Progenitor cell of endocrine pancreas (in vitro differentiated cells): ENCODE data around the gene OR8J3. TPM values are rescaled to one million over a fixed set of nuclear protein-coding genes. Genes with fewer than 3 reads are reported as not detected.

Experiments
- DNase-seq: peaks from one replicate; pipeline ENCODE4 v3.0.0; 2021; ENCODE audit warnings: low spot score; ENCODE audit not compliant: unreplicated experiment
- H3K27ac Mint-ChIP-seq: 2 replicates; pipeline ENCODE4 v1.8.0; 2021; ENCODE audit warnings: mild to moderate bottlenecking, moderate library complexity, mixed read lengths
- H3K27me3 Mint-ChIP-seq: 2 replicates; pipeline ENCODE4 v1.8.0; 2021; ENCODE audit warnings: mixed read lengths
- H3K36me3 Mint-ChIP-seq: 2 replicates; pipeline ENCODE4 v1.8.0; 2022; ENCODE audit warnings: mixed read lengths; ENCODE audit not compliant: insufficient read depth
- H3K4me1 Mint-ChIP-seq: 2 replicates; pipeline ENCODE4 v1.8.0; 2021; ENCODE audit warnings: low read depth, mixed read lengths
- H3K4me3 Mint-ChIP-seq: 2 replicates; pipeline ENCODE4 v1.8.0; 2021; ENCODE audit warnings: low read depth, mild to moderate bottlenecking, moderate library complexity, mixed read lengths
- H3K9me3 Mint-ChIP-seq: 2 replicates; pipeline ENCODE4 v1.8.0; 2021; ENCODE audit warnings: low read depth, mixed read lengths
- total RNA-seq: library from RNA; stranded (reverse); gene quantifications from 2 replicates; pipeline ENCODE4 v1.2.1, GENCODE V29; 2021
- TF ChIP-seq, protein P1 (sequence below): fragments of 200-600 bp; sonication (generic); IDR thresholded peaks from one replicate; pipeline ENCODE4 v1.5.0; 2021; ENCODE audit warnings: antibody characterized with exemption, mild to moderate bottlenecking; ENCODE audit not compliant: unreplicated experiment

OR8J3 gene
- total RNA-seq, 1 donor from 2014 or later = not detected

DNA sequence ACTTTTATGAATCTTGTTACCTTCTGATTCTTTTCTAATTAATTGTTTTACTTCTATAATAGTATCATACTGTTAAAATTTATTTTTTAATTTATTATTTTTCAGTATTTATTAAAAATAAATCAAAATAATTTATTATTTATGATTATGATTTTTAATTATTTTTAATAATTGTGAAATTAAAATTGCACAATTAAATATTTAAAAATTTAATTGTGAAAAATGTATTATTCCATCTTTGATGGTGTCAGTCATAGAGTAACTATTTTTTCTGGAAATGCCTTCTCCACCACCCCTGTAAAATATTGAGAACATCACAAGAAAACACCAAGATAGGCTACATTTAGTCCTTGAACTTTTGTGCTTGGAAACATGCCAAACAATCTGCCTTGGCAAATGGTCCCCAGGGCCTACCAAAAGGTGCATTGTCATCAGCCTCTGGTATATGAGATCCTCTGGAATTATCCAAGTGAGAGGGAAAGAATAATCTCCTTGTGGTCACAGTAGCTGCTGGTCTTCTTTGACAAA lies 36.7 kb downstream of the OR8J3 start, which contains the start of gene OR8H2:
TSS of gene OR8H2 (plus strand) at position 478 of the 528 bp plus-strand sequence. CDS start 1,356 bp downstream, outside the sequence.
- no peak within 1 kb of the TSS for H3K27ac Mint-ChIP-seq
- peaks cover 4% of the 10 kb centered on the region for H3K9me3 Mint-ChIP-seq
- no peak within 1 kb of the TSS for H3K4me3 Mint-ChIP-seq
- H3K4me1 Mint-ChIP-seq = no peaks in the 10 kb centered on the region
- TF ChIP-seq, protein P1, sequence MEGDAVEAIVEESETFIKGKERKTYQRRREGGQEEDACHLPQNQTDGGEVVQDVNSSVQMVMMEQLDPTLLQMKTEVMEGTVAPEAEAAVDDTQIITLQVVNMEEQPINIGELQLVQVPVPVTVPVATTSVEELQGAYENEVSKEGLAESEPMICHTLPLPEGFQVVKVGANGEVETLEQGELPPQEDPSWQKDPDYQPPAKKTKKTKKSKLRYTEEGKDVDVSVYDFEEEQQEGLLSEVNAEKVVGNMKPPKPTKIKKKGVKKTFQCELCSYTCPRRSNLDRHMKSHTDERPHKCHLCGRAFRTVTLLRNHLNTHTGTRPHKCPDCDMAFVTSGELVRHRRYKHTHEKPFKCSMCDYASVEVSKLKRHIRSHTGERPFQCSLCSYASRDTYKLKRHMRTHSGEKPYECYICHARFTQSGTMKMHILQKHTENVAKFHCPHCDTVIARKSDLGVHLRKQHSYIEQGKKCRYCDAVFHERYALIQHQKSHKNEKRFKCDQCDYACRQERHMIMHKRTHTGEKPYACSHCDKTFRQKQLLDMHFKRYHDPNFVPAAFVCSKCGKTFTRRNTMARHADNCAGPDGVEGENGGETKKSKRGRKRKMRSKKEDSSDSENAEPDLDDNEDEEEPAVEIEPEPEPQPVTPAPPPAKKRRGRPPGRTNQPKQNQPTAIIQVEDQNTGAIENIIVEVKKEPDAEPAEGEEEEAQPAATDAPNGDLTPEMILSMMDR = no peak
- no peak for DNase-seq
- no peaks in the 10 kb centered on the region for H3K27me3 Mint-ChIP-seq
- H3K36me3 Mint-ChIP-seq = no peaks in the 10 kb centered on the region

- DNase-seq = no peak
- Mint-ChIP-seq H3K27ac (no peak within 1 kb of the TSS), H3K4me1 (peaks cover 4% of the 10 kb centered on the region), H3K36me3 (no peaks in the 10 kb centered on the region), H3K4me3 (no peak within 1 kb of the TSS), H3K9me3 (peaks cover 6% of the 10 kb centered on the region), H3K27me3 (no peaks in the 10 kb centered on the region)
- TF ChIP-seq, protein P1 = no peak
Observed at GRCh38 chr11:56093008-56093407, 47.0 kb downstream of the OR8J3 start, which contains the start of gene OR8I2. OR8I2 (plus strand) TSS chr11:56093308; CDS start chr11:56093308, 0 bp downstream.

GRCh38 chr11:56089697-56090096 lies 50.3 kb downstream of the OR8J3 start:
- Mint-ChIP-seq H3K36me3 (no peaks in the 10 kb centered on the region), H3K27me3 (no peaks in the 10 kb centered on the region), H3K4me1 (no peaks in the 10 kb centered on the region), H3K9me3 (peaks cover 6% of the 10 kb centered on the region), H3K4me3 (no peak overlapping the region), H3K27ac (no peak overlapping the region)
- no peak for DNase-seq
- TF ChIP-seq, protein P1 = no peak

Other genes with a start within 250 kb of the OR8J3 start
- gene OR5W2, start 225.6 kb downstream of the OR8J3 start, total RNA-seq = not detected in 2 replicates
- gene OR5I1, start 203.8 kb downstream of the OR8J3 start, total RNA-seq = not detected in 2 replicates
- not detected in 2 replicates for gene OR10AG1, start 170.3 kb downstream of the OR8J3 start, total RNA-seq
- not detected in 2 replicates for gene OR5F1, start 145.6 kb downstream of the OR8J3 start, total RNA-seq
- not detected in 2 replicates for gene OR5AS1, start 112.5 kb downstream of the OR8J3 start, total RNA-seq
- not detected in 2 replicates for gene OR8I2, start 46.9 kb downstream of the OR8J3 start, total RNA-seq
- gene OR8H2, start 36.5 kb downstream of the OR8J3 start, total RNA-seq = not detected in 2 replicates
- gene OR8H3, start 17.8 kb downstream of the OR8J3 start, total RNA-seq = not detected in 2 replicates
- not detected in 2 replicates for gene OR8K5, start 20.1 kb upstream of the OR8J3 start, total RNA-seq
- not detected in 2 replicates for gene OR5J2, start 36.4 kb upstream of the OR8J3 start, total RNA-seq
- not detected in 2 replicates for gene OR5T2, start 94.1 kb upstream of the OR8J3 start, total RNA-seq
- not detected in 2 replicates for gene OR5T3, start 112.1 kb upstream of the OR8J3 start, total RNA-seq
- gene OR5T1, start 134.0 kb upstream of the OR8J3 start, total RNA-seq = not detected in 2 replicates
- not detected in 2 replicates for gene OR8H1, start 152.1 kb upstream of the OR8J3 start, total RNA-seq
- gene OR8K3, start 174.9 kb upstream of the OR8J3 start, total RNA-seq = not detected in 2 replicates
- gene OR8K1, start 205.8 kb upstream of the OR8J3 start, total RNA-seq = not detected in 2 replicates
- not detected in 2 replicates for gene OR8J1, start 214.1 kb upstream of the OR8J3 start, total RNA-seq
- not detected in 2 replicates for gene OR8U1, start 235.4 kb upstream of the OR8J3 start, total RNA-seq